Right atrium auricular region (tissue), 2 donors: ENCODE results near the gene ZEB1. TPM values are rescaled to one million over a fixed set of nuclear protein-coding genes. Genes with fewer than 3 reads are reported as not detected.

Source experiments
- DNase-seq: peaks from one replicate; pipeline ENCODE4 v3.0.0-alpha.2; 2019; ENCODE audit warnings: low spot score
- H3K27ac ChIP-seq, 2 donors: fragments of 200-600 bp; sonication (generic); 1 replicate in 1 of 2; 2 replicates in 1 of 2; pipeline ENCODE4 v1.5.1; 2016 to 2019
- H3K27me3 ChIP-seq, 2 donors: fragments of 200-600 bp; sonication (generic); one replicate each; pipeline versions ENCODE4 v1.5.1 to v1.6.0; 2017 to 2019
- H3K36me3 ChIP-seq: fragments of 200-600 bp; sonication (generic); one replicate; pipeline ENCODE4 v1.5.1; 2016
- H3K4me1 ChIP-seq, 2 donors: fragments of 200-600 bp; sonication (generic); one replicate each; pipeline versions ENCODE4 v1.5.1 to v1.6.0; 2017 to 2019
- H3K4me3 ChIP-seq, 2 donors: fragments of 200-600 bp; sonication (generic); 1 replicate in 1 of 2; 2 replicates in 1 of 2; pipeline ENCODE4 v1.5.1; 2017 to 2019; ENCODE audit warnings: mild to moderate bottlenecking in 1 of 2, moderate library complexity in 1 of 2
- H3K9me3 ChIP-seq, 2 donors: fragments of 200-600 bp; sonication (generic); one replicate each; pipeline ENCODE4 v1.5.1; 2019
- CTCF ChIP-seq, 2 donors: fragments of 200-600 bp; sonication (generic); IDR thresholded peaks; one replicate each; pipeline ENCODE4 v1.5.1; 2019; ENCODE audit warnings: antibody characterized with exemption in 2 of 2
- total RNA-seq, 2 donors: library from RNA; depleted of rRNA; stranded (reverse); fragments of >200 nt; gene quantifications; one replicate each; pipeline ENCODE4 v1.1.0, GENCODE V29; 2016

The ZEB1 gene
- total RNA-seq, 2 donors from 2014 or later: 52.9 to 60.8 TPM

GRCh38 chr10:31515819-31516402, 196.9 kb downstream of the ZEB1 start:
- H3K36me3 ChIP-seq: peaks cover 39% of the 10 kb centered on the region
- H3K9me3 ChIP-seq: no peaks in the 10 kb centered on the region
- no peaks in the 10 kb centered on the region for H3K27me3 ChIP-seq
- no peak for DNase-seq
- TF ChIP-seq CTCF (IDR thresholded peaks at IDR 0.05): no peak
- no peak overlapping the region for H3K27ac ChIP-seq
- H3K4me1 ChIP-seq: no peaks in the 10 kb centered on the region
- no peak overlapping the region for H3K4me3 ChIP-seq

- DNase-seq: no peak
- Histone ChIP-seq H3K9me3 (no peaks in the 10 kb centered on the region), H3K4me3 (no peak overlapping the region), H3K27ac (no peak overlapping the region), H3K36me3 (peaks cover 38% of the 10 kb centered on the region), H3K4me1 (no peaks in the 10 kb centered on the region), H3K27me3 (no peaks in the 10 kb centered on the region)
- TF ChIP-seq CTCF (IDR thresholded peaks at IDR 0.05): no peak
These were observed 202.2 kb downstream of the ZEB1 start for GRCh38 chr10:31520986-31521831.

GRCh38 chr10:31522820-31523219, 203.8 kb downstream of the ZEB1 start:
- H3K4me1 ChIP-seq: no peaks in the 10 kb centered on the region
- DNase-seq: no peak
- H3K9me3 ChIP-seq: no peaks in the 10 kb centered on the region
- H3K27me3 ChIP-seq: no peaks in the 10 kb centered on the region
- H3K27ac ChIP-seq: no peak overlapping the region
- peaks cover 33% of the 10 kb centered on the region for H3K36me3 ChIP-seq
- no peak overlapping the region for H3K4me3 ChIP-seq
- no peak for TF ChIP-seq CTCF (IDR thresholded peaks at IDR 0.05)

- H3K4me1 ChIP-seq: no peaks in the 10 kb centered on the region
- H3K36me3 ChIP-seq: peaks cover 38% of the 10 kb centered on the region
- H3K9me3 ChIP-seq: no peaks in the 10 kb centered on the region
- DNase-seq: no peak
- TF ChIP-seq CTCF (IDR thresholded peaks at IDR 0.05): no peak
- H3K27ac ChIP-seq: no peak overlapping the region
- no peak overlapping the region for H3K4me3 ChIP-seq
- H3K27me3 ChIP-seq: no peaks in the 10 kb centered on the region
These were observed 205.4 kb downstream of the ZEB1 start for GRCh38 chr10:31524460-31524859.

- Histone ChIP-seq H3K36me3 (peaks cover 26% of the 10 kb centered on the region), H3K4me1 (no peaks in the 10 kb centered on the region), H3K9me3 (no peaks in the 10 kb centered on the region), H3K27me3 (no peaks in the 10 kb centered on the region), H3K4me3 (no peak overlapping the region), H3K27ac (no peak overlapping the region)
- TF ChIP-seq CTCF (IDR thresholded peaks at IDR 0.05): no peak
- DNase-seq: no peak
These were observed 207.2 kb downstream of the ZEB1 start for GRCh38 chr10:31526178-31526577.
